C4-2B (cell line): Measurements from ENCODE around the gene SF3A1.

ENCODE experiments used
- CTCF ChIP-seq: fragments of 450-650 bp; conservative IDR thresholded peaks from 2 replicates; pipeline ENCODE4 v1.5.1; 2017; ENCODE audit warnings: mild to moderate bottlenecking
- ZFX ChIP-seq: fragments of 450-650 bp; IDR thresholded peaks from 2 replicates; pipeline ENCODE4 v1.6.1; 2017

- TF ChIP-seq CTCF (no peak), ZFX (no peak)
Measured at GRCh38 chr22:30310881-30311771, 45.6 kb downstream of the SF3A1 start.
